Stimulated activated CD4-positive, alpha-beta T cell treated with anti-CD3 and anti-CD28 coated beads, Interleukin-12 subunit alpha, Interleukin-12 subunit beta, amount 100 ng/mL, for 4 hours (primary cell): Measurements from ENCODE around the gene HDLBP.
"Not testable (repeated sequence)": the region's sequence is repeated elsewhere in the genome, so short reads cannot be mapped to it uniquely, and the experiment has no call there.

ENCODE experiments used
- DNase-seq: peaks from one replicate; pipeline ENCODE4 v3.0.0-alpha.2; 2020

Gene HDLBP

GRCh38 chr2:241329669-241330615 lies 14.5 kb upstream of the HDLBP start:
- DNase-seq, result no peak

GRCh38 chr2:241325257-241325656 lies 9.8 kb upstream of the HDLBP start:
- no peak for DNase-seq

GRCh38 chr2:241324775-241325174 lies 9.3 kb upstream of the HDLBP start:
- DNase-seq, result no peak

DNA sequence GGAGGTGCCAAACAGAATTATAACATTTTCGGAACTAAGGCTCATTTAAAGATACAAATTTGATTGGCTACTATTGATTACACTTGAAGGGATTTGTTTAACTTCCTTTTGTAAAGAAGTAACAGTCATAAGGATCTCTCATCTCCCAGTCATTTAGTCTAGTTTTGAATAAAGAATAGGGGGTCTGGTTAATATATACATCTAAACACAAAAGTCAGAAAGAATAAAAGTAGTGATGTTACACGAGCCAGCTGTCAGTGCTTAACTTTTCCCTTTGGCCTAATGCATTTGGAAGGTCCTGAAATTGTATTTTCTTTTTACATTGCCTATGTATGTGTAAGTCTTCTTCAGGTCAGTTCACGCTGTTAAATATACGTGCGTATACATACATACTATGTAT lies 8.3 kb upstream of the HDLBP start:
- DNase-seq, result no peak

DNA sequence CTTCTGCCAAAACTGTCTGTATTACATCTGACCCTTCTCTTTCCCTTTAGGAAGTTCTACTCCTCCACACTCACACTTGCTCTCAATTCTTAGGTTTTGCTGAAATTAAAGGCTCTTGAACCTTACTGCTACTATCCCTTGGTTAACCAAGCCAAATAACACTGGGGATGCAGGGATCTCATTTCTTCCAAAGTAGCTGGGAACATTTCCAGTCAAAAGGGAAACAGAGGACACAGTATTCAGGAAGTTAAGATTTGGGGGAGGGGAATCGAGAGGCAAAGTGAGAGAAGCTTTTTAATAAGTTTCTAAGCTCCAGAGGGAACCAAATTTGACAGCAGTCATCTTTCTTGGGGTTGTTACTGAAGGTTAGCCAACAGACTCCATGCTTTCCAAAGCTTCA lies 6.4 kb upstream of the HDLBP start:
- no peak for DNase-seq

DNA sequence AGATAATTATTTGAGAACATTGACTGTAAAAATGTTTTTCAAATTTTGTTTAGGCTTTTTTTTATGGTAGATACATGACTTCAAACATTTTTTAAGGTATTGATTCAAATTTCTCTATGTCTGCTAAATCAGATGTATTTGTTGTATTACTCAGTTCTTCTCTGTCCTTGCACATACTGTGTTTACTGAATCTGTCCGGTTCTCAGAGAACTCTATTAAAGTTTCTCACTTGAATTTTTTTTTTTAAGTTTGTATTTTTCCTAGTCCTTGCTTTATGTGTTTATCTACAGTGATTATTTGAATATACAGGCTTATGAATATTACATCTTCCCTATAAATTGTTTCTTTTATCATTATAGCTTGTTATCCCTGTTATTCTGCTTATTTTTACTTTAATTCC lies 5.6 kb upstream of the HDLBP start:
- no peak for DNase-seq

DNA sequence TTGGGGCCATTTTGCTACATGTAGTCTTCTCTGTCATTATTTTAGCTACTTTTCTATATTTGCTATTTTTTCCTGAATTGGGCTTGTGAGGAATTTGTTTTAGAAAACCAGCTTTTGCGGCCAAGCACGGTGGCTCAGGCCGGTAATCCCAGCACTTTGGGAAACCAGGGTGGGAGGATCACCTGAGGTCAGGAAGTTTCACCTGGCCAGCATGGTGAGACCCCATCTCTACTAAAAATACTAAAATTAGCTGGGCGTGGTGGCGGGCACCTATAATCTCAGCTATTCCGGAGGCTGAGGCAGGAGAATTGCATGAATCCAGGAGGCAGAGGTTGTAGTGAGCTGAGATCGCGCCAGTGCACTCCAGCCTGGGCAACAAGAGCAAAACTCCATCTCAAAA lies 4.9 kb upstream of the HDLBP start:
- no peak for DNase-seq

GRCh38 chr2:241318830-241319229 lies 3.4 kb upstream of the HDLBP start:
- DNase-seq, result not testable (repeated sequence)

DNA sequence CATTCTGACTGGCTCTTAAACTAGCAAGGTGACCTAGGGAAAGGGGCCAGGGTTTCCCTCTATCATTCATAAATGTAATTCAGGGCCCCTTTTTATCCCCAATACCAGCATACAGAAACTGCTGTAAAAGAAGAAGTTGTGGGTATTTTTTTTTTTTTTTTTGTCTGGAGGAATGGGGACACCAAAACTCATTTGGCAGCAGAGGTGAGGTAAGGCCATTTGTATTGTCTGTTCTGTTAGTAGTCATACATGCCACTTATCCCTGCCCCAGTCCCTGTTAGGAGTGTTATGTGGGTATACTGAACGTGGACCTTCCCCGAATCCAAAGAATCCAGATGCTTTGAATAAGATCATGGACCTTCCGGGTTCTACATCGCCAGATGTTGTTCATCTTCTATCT lies 1.9 kb upstream of the HDLBP start:
- no peak for DNase-seq

DNA sequence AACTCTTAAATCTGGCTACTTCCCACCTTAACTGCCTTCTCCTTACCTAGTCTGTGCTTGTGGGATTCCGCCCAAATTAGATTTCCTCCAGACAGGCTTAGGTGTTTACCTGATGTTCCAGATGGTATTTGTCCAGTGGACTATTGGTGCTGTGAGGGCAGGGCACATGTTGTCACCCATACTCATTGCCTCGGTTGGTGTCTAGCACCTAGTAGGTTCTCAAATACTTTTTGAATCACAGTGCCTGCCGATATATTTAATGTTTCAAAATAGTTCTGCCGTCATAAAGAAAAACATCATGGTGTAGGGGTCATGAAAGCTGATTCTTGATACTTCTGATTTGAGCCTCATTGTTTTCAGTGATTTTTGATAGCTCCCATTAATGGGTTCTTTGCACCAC lies 1.4 kb upstream of the HDLBP start:
- no peak for DNase-seq

DNA sequence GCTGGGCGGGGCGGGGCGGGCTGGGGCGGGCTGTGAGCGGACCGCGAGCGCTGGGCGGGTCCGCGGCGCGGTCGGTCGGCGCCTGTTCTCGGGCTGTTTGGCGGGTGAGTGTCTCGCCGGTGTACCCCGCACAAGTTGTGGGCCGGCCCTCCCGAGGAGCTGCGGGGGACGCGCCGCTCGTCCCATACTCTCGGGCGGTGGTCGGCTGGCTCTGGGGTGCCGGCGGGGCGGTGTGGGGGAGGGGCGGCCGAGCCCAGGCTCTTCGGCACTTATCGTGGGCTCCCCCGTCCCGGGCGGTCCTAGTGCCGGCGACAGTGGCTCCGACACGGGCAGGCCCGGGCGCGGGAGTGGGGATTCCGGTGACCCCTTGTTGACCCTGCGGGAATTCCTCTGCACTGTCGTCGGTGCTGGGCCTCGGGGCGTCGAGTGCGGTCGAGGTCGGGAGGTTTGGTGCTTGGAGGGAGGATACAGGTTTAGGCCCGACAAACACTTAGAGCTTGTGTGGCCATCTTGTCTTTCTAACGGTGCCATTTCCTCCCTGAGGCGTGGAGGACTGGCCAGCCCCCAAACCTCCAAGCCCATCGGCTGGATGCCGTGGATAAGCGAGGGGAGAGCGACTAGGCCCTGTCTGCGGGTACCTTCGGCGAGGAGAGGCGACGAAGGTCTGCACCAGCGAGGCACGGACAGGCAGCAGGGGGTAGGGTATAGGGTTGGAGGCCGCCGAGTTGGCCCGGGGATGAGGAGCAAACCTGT lies 583 bp upstream of the HDLBP start, which contains the start of gene SEPTIN2:
Gene SEPTIN2, plus strand, starts transcription at position 47 of the 753 bp plus-strand sequence. CDS start 8,308 bp downstream, outside the sequence.
- peak; percentile 70 for DNase-seq

- DNase-seq, result no peak
These were observed 1.0 kb downstream of the HDLBP start for GRCh38 chr2:241314226-241315092.

DNA sequence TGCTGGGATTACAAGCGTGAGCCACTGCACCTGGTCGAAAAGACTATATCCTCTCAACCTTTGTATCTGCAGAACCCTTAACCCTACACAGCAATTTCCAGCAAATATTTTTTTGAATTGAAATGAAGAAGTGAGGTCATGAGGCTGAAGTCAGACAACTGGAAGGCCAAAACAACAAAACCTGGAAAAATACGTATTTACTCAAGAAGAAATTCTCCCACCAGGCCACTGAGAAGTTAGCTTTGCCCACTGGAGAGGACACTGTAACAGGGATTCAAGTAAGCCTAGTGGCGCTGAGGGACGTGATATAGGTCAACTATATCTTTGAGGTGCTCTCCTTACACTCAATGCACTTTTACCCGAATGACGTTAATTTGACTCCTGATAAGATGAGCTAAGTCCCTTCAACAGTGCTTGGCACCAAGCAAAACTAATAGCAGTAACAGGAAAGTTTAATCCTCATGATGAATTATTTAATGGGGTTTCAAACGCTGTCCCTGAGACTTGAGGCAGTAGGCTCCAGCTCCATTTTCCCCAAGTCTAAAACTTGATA lies 1.9 kb downstream of the HDLBP start:
- no peak for DNase-seq

DNA sequence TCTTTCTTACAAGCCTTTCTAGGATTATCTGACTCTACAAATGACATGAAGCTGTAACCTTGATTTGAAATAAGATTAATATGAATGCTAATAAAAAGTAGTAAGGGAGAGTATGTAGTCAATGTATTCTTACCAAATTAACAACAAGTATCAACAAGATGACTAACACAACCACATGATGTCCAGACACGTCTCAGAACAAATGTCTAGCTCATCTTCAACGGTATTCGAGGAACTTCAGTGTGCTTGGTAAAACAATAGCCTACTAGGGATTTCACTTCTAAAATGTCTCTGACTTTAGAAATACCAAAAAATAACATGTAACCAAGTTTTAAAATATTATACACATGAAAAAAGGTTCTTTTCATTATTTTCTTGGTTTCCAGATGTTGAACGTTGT lies 3.4 kb downstream of the HDLBP start:
- DNase-seq, result no peak

DNA sequence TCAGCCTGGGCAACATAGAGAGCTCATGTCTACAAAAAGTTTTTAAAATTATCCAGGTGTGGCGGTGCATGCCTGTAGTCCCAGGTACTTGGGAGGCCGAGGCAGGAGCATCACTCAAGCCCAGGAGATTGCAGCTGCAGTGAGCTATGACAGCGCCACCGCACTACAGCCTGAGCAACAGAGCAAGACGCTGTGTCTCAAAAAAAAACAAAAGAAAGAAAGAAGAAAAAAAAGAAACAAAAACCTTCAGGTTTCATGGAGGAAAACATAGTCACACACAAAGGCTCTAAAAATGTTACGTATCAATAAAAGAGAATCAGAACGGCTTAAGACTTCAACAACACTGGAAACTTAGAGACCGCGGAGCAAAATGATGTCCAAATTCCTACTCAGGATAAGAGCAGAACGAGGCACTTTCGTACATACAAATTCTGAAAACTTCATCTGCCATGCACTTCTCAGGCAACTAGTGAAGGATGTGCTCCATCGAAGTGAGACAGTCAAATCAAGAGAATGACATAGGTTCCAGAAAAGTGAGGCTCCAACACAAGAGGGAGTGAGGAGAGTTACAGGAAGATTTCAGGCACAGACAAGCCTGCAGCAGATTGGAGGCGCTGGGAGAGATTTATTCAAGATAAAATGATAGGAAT lies 4.4 kb downstream of the HDLBP start:
- no peak for DNase-seq

DNA sequence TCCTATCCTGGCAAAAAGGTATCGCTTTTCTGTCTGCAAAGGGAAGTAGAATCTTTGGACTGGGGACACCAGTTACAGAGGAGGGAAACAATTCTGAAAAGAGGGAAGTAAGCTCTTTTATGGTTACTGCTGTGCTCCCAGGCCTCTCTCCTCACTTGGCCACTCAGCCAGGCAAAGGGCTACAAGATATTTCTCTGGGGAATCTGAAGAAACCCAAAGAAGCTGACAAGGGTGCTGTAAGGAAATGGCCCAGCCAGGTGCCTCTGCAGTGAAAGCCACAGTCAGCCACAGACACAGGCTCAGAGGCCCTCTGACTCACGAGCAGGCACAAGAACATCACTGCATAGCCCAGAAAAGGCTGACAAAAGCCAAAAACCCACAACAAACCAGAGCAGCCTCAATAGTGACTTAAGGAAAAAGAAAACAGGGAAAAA lies 5.8 kb downstream of the HDLBP start:
- peak; percentile 55 for DNase-seq

GRCh38 chr2:241308832-241309500 lies 6.5 kb downstream of the HDLBP start:
- no peak for DNase-seq

- DNase-seq, result no peak
These were observed 7.2 kb downstream of the HDLBP start for GRCh38 chr2:241308267-241308666.

DNA sequence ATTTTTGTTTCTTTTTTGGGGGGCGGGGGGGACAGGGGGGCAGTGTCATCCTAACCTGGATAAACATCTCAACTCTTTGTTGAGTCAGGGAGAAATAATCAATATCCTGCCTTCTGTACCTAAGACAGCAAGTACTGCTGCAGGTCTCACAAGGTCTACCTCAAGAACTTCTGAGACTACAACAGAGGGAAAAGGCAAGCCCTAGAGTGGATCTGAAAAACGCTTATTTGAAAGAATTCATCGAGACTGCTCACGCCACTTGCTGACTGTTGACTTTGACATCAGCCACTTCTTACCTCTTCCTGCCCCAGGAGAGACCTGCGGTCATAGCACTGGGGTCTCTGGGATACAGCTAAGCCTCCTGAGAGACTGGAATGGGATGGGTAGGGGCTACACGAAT lies 8.4 kb downstream of the HDLBP start:
- DNase-seq, result no peak

- DNase-seq, result no peak
These were observed 11.3 kb downstream of the HDLBP start for GRCh38 chr2:241304039-241304670.
